Measurements from ENCODE around the gene CHGA.

- no peak for TF ChIP-seq POLR2A (IDR thresholded peaks at IDR 0.05; ENCODE audit: low read depth, low read length)
- no peak for TF ChIP-seq POU2F2 (IDR thresholded peaks at IDR 0.05; ENCODE audit: low read depth, low read length)
- TF ChIP-seq POLR2AphosphoS5 (IDR thresholded peaks at IDR 0.05; ENCODE audit: low read depth, low read length): no peak
These were observed 46.5 kb downstream of the CHGA start for GRCh38 chr14:92969430-92969829.
